ENCODE measurements around the gene COMMD3. TPM values are rescaled to one million over a fixed set of nuclear protein-coding genes. Genes with fewer than 3 reads are reported as not detected.

Gene COMMD3
- total RNA-seq, 5 donors from 2014 or later (not counting 1 experiment from before 2014, with no cell fraction given): 25.2 to 57.2 (median 49.7) TPM

GRCh38 chr10:22324893-22325271 is 8.7 kb downstream of the COMMD3 start:
- Histone ChIP-seq H3K4me3 (ENCODE audit: control insufficient read depth in 1 of 2, extremely low read depth in 1 of 2, low read length in 1 of 2) (peak overlapping the region; percentile 62 to 83), H3K4me1 (ENCODE audit: control insufficient read depth in 1 of 2, extremely low read depth in 1 of 2, insufficient read depth in 2 of 2, low read length in 2 of 2) (peaks cover 27 to 28% of the 10 kb centered on the region in 2 experiments), H3K36me3 (ENCODE audit: control insufficient read depth in 2 of 2, extremely low read depth in 1 of 2, insufficient read depth in 1 of 2, low read length in 1 of 2) (peaks cover 0 to 13% of the 10 kb centered on the region in 2 donors), H3K9me3 (no peaks in the 10 kb centered on the region), H3K27me3 (replicated peaks in 1 of 2; ENCODE audit: control insufficient read depth in 2 of 2, extremely low read depth in 1 of 2, insufficient read depth in 2 of 2, low read length in 1 of 2) (peaks cover 0 to 19% of the 10 kb centered on the region in 2 experiments), H3K27ac (ENCODE audit: low read length) (peak overlapping the region; percentile 58)
- ATAC-seq (replicated peaks in 1 of 4) (no peak), DNase-seq (no peak)
- Mint-ChIP-seq H3K27me3 (peaks cover 8 to 27% of the 10 kb centered on the region in 2 donors), H3K36me3 (peaks cover 22% of the 10 kb centered on the region), H3K27ac (peak overlapping the region; percentile 75 to 89), H3K4me1 (peaks cover 42 to 45% (median 44%) of the 10 kb centered on the region in 3 donors), H3K9me3 (peaks cover 0 to 4% (median 0%) of the 10 kb centered on the region in 3 donors), H3K4me3 (peak overlapping the region; percentile 82 to 87 (median 86))
- ChIA-PET POLR2A (interaction anchor here in 1 of 2 donors (0.7 kb wide), 1 partner anchor 9 kb away, joined by 3 read pairs; the partner anchor contains the start of gene COMMD3), CTCF (interaction anchor here (0.6 to 1.0 kb wide), 4 partner anchors 16 to 664 kb away, joined by 3 to 4 read pairs (median 3); no protein-coding TSS in a partner anchor)
- 0% methylated on average over 3 of the region's 9 CpGs for WGBS (ENCODE audit: insufficient coverage)

GRCh38 chr10:22325272-22326144 is 9.3 kb downstream of the COMMD3 start:
- H3K4me1 Mint-ChIP-seq: peaks cover 38 to 41% (median 40%) of the 10 kb centered on the region in 3 donors
- Histone ChIP-seq H3K4me3 (ENCODE audit: control insufficient read depth in 1 of 2, extremely low read depth in 1 of 2, low read length in 1 of 2) (peak overlapping the region; percentile 62 to 83), H3K4me1 (ENCODE audit: control insufficient read depth in 1 of 2, extremely low read depth in 1 of 2, insufficient read depth in 2 of 2, low read length in 2 of 2) (peaks cover 24 to 26% of the 10 kb centered on the region in 2 experiments), H3K9me3 (no peaks in the 10 kb centered on the region), H3K27ac (ENCODE audit: low read length) (peak overlapping the region; percentile 74), H3K27me3 (replicated peaks in 1 of 2; ENCODE audit: control insufficient read depth in 2 of 2, extremely low read depth in 1 of 2, insufficient read depth in 2 of 2, low read length in 1 of 2) (peaks cover 0 to 14% of the 10 kb centered on the region in 2 experiments), H3K36me3 (ENCODE audit: control insufficient read depth in 2 of 2, extremely low read depth in 1 of 2, insufficient read depth in 1 of 2, low read length in 1 of 2) (peaks cover 0 to 17% of the 10 kb centered on the region in 2 donors)
- peak overlapping the region; percentile 82 to 87 (median 86) for H3K4me3 Mint-ChIP-seq
- H3K9me3 Mint-ChIP-seq: peaks cover 0 to 4% (median 0%) of the 10 kb centered on the region in 3 donors
- ChIA-PET POLR2A (interaction anchor here (0.6 to 0.7 kb wide), 2 partner anchors 9 to 67 kb away, joined by 3 to 6 read pairs; partner anchors contain the start of gene COMMD3 (in 1 of the 2)), CTCF (interaction anchor here in 1 of 2 donors (0.6 to 1.0 kb wide), 3 partner anchors 10 to 664 kb away, joined by 3 read pairs; no protein-coding TSS in a partner anchor)
- 2% methylated on average over 76 of the region's 92 CpGs for WGBS (ENCODE audit: insufficient coverage)
- DNase-seq (peak in 34 of 35 experiments; percentile 43 to 90 (median 70)), ATAC-seq (replicated peaks in 1 of 4) (peak; percentile 45 to 65 (median 52))
- H3K36me3 Mint-ChIP-seq: peaks cover 20% of the 10 kb centered on the region
- H3K27ac Mint-ChIP-seq: peak overlapping the region; percentile 84 to 89
- H3K27me3 Mint-ChIP-seq: peaks cover 4 to 23% of the 10 kb centered on the region in 2 donors

GRCh38 chr10:22326145-22326702 is 10.0 kb downstream of the COMMD3 start:
- Mint-ChIP-seq H3K27ac (peak overlapping the region; percentile 79 to 84), H3K4me3 (peak overlapping the region; percentile 67 to 79 (median 78)), H3K36me3 (peaks cover 20% of the 10 kb centered on the region), H3K4me1 (peaks cover 38 to 41% (median 40%) of the 10 kb centered on the region in 3 donors), H3K9me3 (peaks cover 0 to 4% (median 0%) of the 10 kb centered on the region in 3 donors), H3K27me3 (peaks cover 4 to 23% of the 10 kb centered on the region in 2 donors)
- ATAC-seq (replicated peaks in 1 of 4) (no peak), DNase-seq (peak in 1 of 35 experiments; percentile 10)
- Histone ChIP-seq H3K36me3 (ENCODE audit: control insufficient read depth in 2 of 2, extremely low read depth in 1 of 2, insufficient read depth in 1 of 2, low read length in 1 of 2) (peaks cover 0 to 17% of the 10 kb centered on the region in 2 donors), H3K4me1 (ENCODE audit: control insufficient read depth in 1 of 2, extremely low read depth in 1 of 2, insufficient read depth in 2 of 2, low read length in 2 of 2) (peaks cover 24 to 26% of the 10 kb centered on the region in 2 experiments), H3K4me3 (ENCODE audit: control insufficient read depth in 1 of 2, extremely low read depth in 1 of 2, low read length in 1 of 2) (peak overlapping the region; percentile 48 to 67), H3K27ac (ENCODE audit: low read length) (peak overlapping the region; percentile 74), H3K9me3 (no peaks in the 10 kb centered on the region), H3K27me3 (replicated peaks in 1 of 2; ENCODE audit: control insufficient read depth in 2 of 2, extremely low read depth in 1 of 2, insufficient read depth in 2 of 2, low read length in 1 of 2) (peaks cover 0 to 14% of the 10 kb centered on the region in 2 experiments)
- ChIA-PET POLR2A (interaction anchor here (0.6 kb wide), 2 partner anchors 14 to 68 kb away, joined by 5 to 6 read pairs; no protein-coding TSS in a partner anchor), CTCF (interaction anchor here (0.6 kb wide), 3 partner anchors 96 to 663 kb away, joined by 3 to 9 read pairs (median 8); no protein-coding TSS in a partner anchor)
- WGBS (ENCODE audit: insufficient coverage): 76% methylated on average over 2 of the region's 8 CpGs

DNA sequence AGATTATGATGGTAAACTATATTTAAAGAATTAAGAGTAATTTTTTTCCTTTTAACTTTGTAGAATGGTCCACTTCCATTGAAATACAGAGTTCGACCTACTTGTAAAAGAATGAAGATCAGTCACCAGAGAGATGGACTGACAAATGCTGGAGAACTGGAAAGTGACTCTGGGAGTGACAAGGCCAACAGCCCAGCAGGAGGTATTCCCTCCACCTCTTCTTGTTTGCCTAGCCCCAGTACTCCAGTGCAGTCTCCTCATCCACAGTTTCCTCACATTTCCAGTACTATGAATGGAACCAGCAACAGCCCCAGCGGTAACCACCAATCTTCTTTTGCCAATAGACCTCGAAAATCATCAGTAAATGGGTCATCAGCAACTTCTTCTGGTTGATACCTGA is 13.0 kb downstream of the COMMD3 start:
- peaks cover 0 to 14% of the 10 kb centered on the region in 2 experiments for H3K27me3 ChIP-seq (replicated peaks in 1 of 2; ENCODE audit: control insufficient read depth in 2 of 2, extremely low read depth in 1 of 2, insufficient read depth in 2 of 2, low read length in 1 of 2)
- DNase-seq (no peak), ATAC-seq (replicated peaks in 1 of 4) (no peak)
- ChIA-PET POLR2A (no interaction called here), CTCF (no interaction called here)
- no peak overlapping the region for H3K4me3 ChIP-seq (ENCODE audit: control insufficient read depth in 1 of 2, extremely low read depth in 1 of 2, low read length in 1 of 2)
- H3K4me1 ChIP-seq (ENCODE audit: control insufficient read depth in 1 of 2, extremely low read depth in 1 of 2, insufficient read depth in 2 of 2, low read length in 2 of 2): peaks cover 25 to 26% of the 10 kb centered on the region in 2 experiments
- H3K9me3 ChIP-seq: no peaks in the 10 kb centered on the region
- Mint-ChIP-seq H3K9me3 (peaks cover 0 to 8% (median 0%) of the 10 kb centered on the region in 3 donors), H3K27me3 (peaks cover 0 to 12% of the 10 kb centered on the region in 2 donors), H3K36me3 (peaks cover 20% of the 10 kb centered on the region), H3K27ac (no peak overlapping the region), H3K4me1 (peaks cover 38 to 46% (median 40%) of the 10 kb centered on the region in 3 donors), H3K4me3 (no peak overlapping the region)
- no CpG with 5 or more reads among the region's 3 CpGs for WGBS (ENCODE audit: insufficient coverage)
- H3K27ac ChIP-seq (ENCODE audit: low read length): no peak overlapping the region
- peaks cover 0 to 17% of the 10 kb centered on the region in 2 donors for H3K36me3 ChIP-seq (ENCODE audit: control insufficient read depth in 2 of 2, extremely low read depth in 1 of 2, insufficient read depth in 1 of 2, low read length in 1 of 2)

DNA sequence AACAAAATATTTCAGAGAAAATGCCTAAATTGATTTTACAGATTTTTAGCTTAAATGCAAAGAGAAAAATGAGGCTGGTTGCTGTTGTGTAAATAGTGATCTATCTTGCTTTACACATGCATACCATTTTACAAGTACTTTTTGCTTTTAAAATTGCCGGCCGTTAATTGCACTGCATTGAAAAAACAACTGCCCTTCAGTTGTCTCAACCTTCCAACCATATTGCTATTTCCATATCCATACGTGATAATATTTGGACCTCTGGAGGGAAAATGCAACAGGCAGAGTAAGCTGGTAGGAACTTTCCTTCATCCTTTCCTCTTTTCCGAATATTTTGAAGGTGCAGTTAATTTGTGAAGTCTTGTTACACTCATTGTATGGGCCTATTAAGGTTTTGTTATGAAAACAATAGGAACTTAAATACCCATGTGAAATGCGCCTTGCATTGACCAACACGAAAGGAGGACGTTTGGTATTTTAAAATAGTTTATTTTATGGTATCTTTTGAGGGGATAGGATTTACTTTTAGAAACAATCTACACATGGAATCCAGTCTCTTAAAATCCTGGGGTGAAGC is 16.0 kb downstream of the COMMD3 start:
- ATAC-seq (replicated peaks in 1 of 4) (no peak), DNase-seq (no peak)
- Mint-ChIP-seq H3K4me1 (peaks cover 18 to 35% (median 32%) of the 10 kb centered on the region in 3 donors), H3K36me3 (peaks cover 14% of the 10 kb centered on the region), H3K27me3 (peaks cover 0 to 26% of the 10 kb centered on the region in 2 donors), H3K9me3 (peaks cover 0 to 8% (median 0%) of the 10 kb centered on the region in 3 donors), H3K27ac (peak overlapping the region; percentile 95 to 96), H3K4me3 (peak overlapping the region; percentile 73 to 81 (median 81))
- peaks cover 5 to 36% of the 10 kb centered on the region in 2 experiments for H3K27me3 ChIP-seq (replicated peaks in 1 of 2; ENCODE audit: control insufficient read depth in 2 of 2, extremely low read depth in 1 of 2, insufficient read depth in 2 of 2, low read length in 1 of 2)
- no CpG with 5 or more reads among the region's 7 CpGs for WGBS (ENCODE audit: insufficient coverage)
- H3K27ac ChIP-seq (ENCODE audit: low read length): peak overlapping the region; percentile 71
- peaks cover 0 to 14% of the 10 kb centered on the region in 2 donors for H3K36me3 ChIP-seq (ENCODE audit: control insufficient read depth in 2 of 2, extremely low read depth in 1 of 2, insufficient read depth in 1 of 2, low read length in 1 of 2)
- ChIA-PET CTCF (interaction anchor here in 1 of 2 donors (0.8 to 1.1 kb wide), 3 partner anchors 8 to 228 kb away, joined by 3 read pairs; no protein-coding TSS in a partner anchor), POLR2A (interaction anchor here in 1 of 2 donors (0.8 to 1.3 kb wide), 3 partner anchors 10 to 380 kb away, joined by 3 to 5 read pairs (median 3); partner anchors contain the start of gene COMMD3)
- H3K9me3 ChIP-seq: no peaks in the 10 kb centered on the region
- H3K4me3 ChIP-seq (ENCODE audit: control insufficient read depth in 1 of 2, extremely low read depth in 1 of 2, low read length in 1 of 2): no peak overlapping the region
- H3K4me1 ChIP-seq (ENCODE audit: control insufficient read depth in 1 of 2, extremely low read depth in 1 of 2, insufficient read depth in 2 of 2, low read length in 2 of 2): peaks cover 18 to 39% of the 10 kb centered on the region in 2 experiments
